ENCODE data around the gene RASA3. TPM values are rescaled to one million over a fixed set of nuclear protein-coding genes. Genes with fewer than 3 reads are reported as not detected.

RASA3 gene
- total RNA-seq, 1 donor = 36.1 TPM

DNA sequence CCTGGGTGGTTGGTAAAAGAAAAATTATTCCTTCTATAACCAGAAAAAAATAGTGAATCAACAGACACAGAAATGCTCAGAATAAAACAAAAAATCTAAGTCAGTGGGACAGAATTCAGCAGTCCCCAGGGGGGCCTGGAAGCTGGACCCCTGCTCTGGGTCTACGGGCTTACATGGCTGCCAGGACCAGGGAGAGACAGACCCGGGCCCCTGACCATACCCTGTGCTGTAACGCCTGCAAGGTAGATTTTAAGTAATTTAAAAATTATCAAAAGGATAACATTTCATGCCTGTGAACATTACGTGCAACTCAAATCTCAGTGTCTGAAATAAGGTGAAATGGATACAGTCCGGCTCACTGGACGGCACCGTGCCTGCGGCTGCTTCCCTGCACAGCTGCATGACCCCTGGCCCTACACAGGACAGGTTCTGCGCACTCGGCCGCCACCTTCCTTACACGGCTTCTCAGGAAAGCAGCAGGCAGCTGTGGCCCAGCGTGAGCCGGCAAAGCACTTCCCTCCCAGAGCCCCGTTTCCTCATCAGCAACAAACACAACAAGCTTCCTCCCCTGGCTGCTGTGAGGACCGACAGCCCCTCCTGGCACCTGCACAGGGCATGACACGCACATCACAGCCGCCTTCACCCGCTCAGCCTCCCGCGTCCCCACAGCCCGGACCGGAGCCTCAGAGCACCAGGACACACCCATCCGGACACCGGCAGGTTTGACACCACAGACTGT lies 22.2 kb downstream of the RASA3 start:
- DNase-seq (ENCODE audit: low read depth) = no peak
- no peak overlapping the region for H3K4me3 ChIP-seq (ENCODE audit: low read depth, low read length)
- TF ChIP-seq, protein P1, sequence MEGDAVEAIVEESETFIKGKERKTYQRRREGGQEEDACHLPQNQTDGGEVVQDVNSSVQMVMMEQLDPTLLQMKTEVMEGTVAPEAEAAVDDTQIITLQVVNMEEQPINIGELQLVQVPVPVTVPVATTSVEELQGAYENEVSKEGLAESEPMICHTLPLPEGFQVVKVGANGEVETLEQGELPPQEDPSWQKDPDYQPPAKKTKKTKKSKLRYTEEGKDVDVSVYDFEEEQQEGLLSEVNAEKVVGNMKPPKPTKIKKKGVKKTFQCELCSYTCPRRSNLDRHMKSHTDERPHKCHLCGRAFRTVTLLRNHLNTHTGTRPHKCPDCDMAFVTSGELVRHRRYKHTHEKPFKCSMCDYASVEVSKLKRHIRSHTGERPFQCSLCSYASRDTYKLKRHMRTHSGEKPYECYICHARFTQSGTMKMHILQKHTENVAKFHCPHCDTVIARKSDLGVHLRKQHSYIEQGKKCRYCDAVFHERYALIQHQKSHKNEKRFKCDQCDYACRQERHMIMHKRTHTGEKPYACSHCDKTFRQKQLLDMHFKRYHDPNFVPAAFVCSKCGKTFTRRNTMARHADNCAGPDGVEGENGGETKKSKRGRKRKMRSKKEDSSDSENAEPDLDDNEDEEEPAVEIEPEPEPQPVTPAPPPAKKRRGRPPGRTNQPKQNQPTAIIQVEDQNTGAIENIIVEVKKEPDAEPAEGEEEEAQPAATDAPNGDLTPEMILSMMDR (IDR thresholded peaks at IDR 0.05; ENCODE audit: insufficient read depth, low read length) = no peak

DNA sequence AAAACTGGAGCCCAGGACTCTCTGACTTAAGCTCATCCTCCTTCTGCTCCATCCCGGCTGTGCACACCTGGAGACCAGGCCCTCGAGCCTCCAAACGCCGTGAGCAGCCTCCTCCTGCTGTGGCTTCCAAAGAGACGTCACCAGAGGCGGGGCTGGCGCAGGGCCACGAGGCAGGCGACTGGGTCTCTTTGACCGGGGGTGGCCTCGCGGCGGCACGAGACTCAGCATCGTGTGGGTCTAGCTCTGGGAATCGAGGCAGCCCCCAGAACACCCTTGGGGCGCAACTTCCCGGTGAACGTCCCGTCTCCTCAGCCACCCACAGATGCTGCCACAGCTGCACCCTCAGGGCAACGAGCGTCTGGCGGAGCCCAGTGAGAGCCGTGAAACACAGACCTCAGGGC lies 22.8 kb downstream of the RASA3 start:
- H3K4me3 ChIP-seq (ENCODE audit: low read depth, low read length) = no peak overlapping the region
- TF ChIP-seq, protein P1 (IDR thresholded peaks at IDR 0.05; ENCODE audit: insufficient read depth, low read length) = no peak
- no peak for DNase-seq (ENCODE audit: low read depth)

DNA sequence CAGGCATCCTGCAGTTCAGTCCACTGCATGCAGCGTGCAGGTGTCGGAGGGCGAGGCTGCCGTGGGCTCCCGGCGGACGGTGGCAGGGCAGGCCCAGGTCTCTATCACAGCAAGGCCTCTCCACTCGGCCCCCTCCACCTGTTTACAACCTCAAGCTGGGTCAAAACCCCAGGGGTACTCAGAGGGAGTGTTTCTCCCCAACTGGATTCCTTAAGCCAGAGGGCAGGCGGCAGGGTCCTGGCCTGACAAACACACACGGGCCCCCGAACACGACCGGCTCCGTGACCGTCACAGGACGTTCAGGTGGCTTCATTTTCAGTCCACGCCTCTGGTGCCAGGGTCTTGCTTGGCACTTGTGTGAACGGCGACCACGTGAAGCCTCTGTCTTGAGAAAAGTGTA lies 23.5 kb downstream of the RASA3 start:
- TF ChIP-seq, protein P1 (IDR thresholded peaks at IDR 0.05; ENCODE audit: insufficient read depth, low read length) = no peak
- no peak overlapping the region for H3K4me3 ChIP-seq (ENCODE audit: low read depth, low read length)
- no peak for DNase-seq (ENCODE audit: low read depth)

DNA sequence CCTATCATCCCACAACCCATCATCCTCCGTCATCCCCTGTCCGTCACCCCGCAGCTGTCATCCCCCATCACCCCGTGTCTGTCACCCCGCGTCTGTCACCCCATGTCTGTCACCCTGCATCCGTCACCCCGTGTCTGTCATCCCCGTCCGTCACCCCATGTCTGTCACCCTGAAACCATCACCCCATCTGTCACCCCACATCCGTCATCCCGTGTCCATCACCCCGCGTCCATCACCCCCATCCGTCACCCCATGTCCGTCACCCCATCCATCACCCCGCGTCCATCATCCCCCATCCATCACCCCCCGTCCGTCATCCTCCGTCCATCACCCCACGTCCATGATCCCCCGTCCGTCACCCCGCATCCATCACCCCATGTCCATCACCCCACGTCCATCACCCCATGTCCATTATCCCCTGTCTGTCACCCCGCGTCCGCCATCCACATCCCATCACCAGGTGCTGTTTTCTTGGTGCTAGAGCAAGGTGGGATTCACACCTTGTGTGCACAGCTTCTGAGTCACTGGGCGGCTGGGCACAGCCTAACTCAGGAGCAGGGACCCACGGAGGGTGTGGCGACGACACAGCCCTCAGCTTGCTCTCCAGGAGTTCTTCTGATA lies 24.2 kb downstream of the RASA3 start:
- no peak for DNase-seq (ENCODE audit: low read depth)
- H3K4me3 ChIP-seq (ENCODE audit: low read depth, low read length) = no peak overlapping the region
- TF ChIP-seq, protein P1 (IDR thresholded peaks at IDR 0.05; ENCODE audit: insufficient read depth, low read length) = no peak

DNA sequence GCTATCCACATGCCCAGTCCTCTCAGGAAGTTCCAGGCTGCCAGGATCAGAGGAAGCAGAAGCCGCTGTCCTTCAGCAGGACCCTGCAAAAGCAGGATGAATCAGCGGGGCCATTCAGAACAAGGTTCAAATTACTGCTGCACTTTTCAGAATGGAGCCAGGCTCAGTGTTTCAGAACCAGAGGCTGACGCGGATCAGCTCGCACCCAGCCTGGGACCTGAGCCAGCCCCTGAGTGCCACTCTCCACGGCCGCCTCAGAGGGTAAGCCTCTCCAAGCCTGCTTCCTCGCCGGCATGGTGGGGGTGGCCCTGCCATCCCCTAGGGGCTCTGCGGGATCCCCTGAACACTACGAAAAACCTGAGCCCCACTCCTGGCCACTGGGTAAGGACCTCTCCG lies 24.7 kb downstream of the RASA3 start:
- H3K4me3 ChIP-seq (ENCODE audit: low read depth, low read length) = no peak overlapping the region
- peak; percentile 65 for DNase-seq (ENCODE audit: low read depth)
- TF ChIP-seq, protein P1 (IDR thresholded peaks at IDR 0.05; ENCODE audit: insufficient read depth, low read length) = no peak

DNA sequence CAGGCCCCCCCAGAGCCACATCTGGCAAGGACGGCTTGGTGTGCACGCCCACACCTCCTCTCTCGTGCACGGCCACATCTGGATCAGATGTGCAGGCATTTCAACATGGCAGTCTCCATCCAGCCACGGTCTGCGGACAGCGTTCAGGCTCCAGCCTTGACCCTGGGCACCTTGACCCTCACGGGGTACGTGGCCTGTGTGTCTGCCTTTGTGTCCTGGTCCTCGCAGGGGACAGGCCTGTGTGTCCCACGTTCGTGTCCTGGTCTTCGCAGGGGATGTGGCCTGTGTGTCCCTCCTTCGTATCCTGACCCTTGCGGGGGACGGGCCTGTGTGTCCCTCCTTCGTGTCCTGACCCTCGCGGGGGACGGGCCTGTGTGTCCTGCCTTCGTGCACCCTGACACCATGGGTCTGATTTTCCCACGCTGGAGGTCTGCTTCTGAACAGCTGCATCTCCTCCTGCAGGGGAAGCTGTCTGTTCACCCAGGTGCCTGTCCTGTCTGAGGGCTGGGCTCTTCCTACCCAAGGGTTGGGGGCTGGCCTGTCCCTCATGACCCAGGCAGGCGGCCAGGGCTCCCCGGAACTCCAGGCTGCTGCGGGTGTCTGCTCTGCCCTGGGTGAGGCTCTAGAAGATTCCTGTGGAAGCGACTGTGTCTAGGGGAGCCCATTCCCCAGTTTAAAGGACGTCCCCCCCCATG lies 25.3 kb downstream of the RASA3 start:
- TF ChIP-seq, protein P1 (IDR thresholded peaks at IDR 0.05; ENCODE audit: insufficient read depth, low read length) = no peak
- no peak for DNase-seq (ENCODE audit: low read depth)
- no peak overlapping the region for H3K4me3 ChIP-seq (ENCODE audit: low read depth, low read length)

Measured in fibroblast of the aortic adventitia (primary cell).